GM19025 (cell line): ENCODE data around the gene KATNA1.
"Not testable (repeated sequence)": the region's sequence is repeated elsewhere in the genome, so short reads cannot be mapped to it uniquely, and the experiment has no call there.

ENCODE experiments used
- ATAC-seq: cut with Tn5 transposase; IDR thresholded peaks from one replicate; pipeline ENCODE4 v1.9.1; 2021; ENCODE audit warnings: mild to moderate bottlenecking, low read depth, moderate library complexity; ENCODE audit not compliant: unreplicated experiment

KATNA1 gene

DNA sequence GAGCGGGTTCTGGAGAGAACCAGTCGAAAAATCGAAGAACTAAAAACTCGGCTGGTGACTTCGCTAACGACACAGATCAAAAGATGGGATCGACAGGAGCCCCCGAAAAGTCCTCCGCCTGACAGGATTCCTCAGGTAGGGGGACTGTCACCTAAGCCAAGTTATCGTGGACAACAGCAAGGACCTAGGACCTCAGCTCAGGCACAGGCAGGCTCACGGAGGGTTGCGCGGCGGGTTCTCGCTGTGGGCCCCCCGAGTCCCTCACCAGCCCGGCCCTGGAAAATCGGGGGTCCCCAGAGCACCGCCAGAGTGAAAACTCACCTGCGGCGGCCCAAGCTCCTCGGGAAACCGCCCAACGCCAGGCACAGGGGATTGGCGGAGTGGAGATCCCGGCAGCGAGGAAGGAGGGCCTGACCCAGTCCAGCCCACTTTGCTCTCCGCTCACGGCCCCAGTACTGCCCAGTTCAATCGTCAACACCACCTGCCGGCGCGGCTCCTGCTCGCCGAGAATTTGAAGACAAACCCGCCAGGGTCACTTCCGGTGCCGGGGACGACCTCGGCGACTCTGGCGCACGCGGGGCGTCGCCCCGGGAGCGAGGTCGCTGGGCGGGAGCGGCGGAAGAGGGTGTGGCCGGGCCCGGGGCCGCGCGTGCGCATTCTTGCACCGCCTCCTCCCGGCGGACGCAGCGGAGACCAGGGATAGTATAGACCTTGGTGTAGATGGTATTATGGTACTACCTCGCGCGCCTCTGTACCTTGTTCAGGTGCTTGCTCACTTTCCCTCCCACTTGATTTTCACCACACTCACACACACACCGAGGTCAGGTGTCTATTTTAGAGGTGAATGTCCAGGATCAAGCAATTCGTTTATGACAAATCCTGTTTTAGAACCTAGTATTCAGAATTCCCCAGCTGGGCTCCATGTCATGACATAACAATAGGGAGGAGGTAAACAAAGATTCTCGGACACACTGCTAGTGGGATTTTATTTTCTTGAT lies at the start of gene KATNA1:
TSS of gene KATNA1 (minus strand) at position 567 of the 998 bp plus-strand sequence. CDS start 10,167 bp downstream, outside the sequence.
- peak; percentile 90 for ATAC-seq

DNA sequence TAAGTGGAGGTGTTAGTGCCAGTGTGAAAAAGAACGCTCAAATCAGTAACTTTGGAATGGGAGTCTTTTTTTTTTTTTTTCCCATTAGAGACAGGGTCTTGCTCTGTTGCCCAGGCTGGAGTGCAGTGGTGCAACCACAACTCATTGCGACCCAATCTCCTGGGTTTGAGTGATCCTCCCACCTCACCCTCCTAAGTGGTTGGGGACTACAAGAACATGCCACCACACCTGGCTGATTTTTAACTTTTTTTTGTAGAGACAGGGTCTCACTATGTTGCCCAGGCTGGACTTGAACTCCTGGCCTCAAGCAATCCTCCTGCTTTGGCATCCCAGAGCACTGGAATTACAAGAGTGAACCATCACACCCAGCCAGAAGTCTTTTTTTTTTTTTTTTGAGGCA lies 49.7 kb upstream of the KATNA1 start:
- no peak for ATAC-seq

- no peak for ATAC-seq
Measured at GRCh38 chr6:149696901-149697300, 48.4 kb upstream of the KATNA1 start.

GRCh38 chr6:149694921-149695320 lies 46.4 kb upstream of the KATNA1 start:
- no peak for ATAC-seq

- ATAC-seq = no peak
Measured at GRCh38 chr6:149691201-149691600, 42.7 kb upstream of the KATNA1 start.

DNA sequence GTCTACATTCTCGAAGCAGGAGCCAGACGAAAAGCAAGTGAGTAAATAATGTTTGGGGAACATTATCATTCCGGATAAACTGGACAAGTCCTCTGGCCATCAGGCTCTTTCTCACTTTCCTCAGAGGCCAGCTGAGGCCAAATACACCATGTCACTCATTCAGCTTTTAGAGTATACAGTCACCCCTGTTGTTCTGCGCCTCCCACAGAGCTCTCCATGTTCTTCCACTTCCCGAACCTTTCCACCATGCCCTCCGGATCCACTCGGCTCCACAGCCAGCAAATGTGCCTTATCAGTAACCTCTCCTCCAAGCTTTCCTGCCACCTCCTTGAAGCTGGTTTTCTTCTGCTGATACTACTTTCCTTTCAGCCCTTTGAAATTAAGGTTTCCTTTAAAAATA lies 37.7 kb upstream of the KATNA1 start:
- ATAC-seq = no peak

DNA sequence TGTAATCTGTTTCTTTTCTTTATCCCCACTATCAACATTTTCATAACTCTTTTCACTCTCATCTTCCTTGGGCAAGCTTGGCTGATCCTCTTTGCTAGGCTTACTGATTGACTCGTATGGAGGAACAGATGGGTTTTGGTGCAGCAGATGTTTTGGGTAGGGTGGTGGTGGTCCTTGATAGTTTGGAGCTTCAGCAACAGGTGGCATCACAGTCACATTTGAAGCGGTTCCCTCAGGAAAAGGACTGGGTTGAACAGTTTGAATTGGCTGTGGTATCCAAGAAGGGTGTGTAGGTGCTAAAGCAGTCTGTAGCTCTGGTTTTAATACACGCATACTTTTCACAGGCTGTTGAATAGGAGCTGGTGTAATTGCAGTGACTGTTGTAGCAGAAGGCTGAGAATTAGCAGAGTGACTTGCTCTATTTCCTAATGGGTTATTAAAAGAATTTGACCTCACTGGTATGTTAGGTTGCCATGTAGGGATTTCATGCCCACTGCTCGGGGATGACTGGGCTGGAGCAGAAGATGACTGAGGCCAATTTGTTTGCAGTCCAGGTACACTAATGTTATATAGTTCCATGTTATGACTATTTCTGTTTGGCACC lies 34.8 kb upstream of the KATNA1 start:
- no peak for ATAC-seq

DNA sequence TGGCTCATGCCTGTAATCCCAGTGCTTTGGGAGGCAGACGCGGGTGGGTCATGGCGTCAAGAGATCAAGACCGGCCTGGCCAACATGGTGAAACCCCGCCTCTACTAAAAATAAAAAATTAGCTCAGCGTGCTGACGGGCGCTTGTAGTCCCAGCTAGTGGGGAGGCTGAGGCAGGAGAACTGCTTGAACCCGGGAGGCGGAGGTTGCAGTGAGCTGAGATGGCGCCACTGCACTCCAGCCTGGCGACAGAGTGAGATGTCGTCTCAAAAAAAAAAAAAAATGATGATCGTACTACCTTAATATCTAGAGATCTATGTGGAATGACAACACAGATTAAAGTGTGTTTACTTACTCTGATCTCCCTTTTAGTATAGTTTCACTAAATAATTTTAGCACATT lies 33.3 kb upstream of the KATNA1 start:
- ATAC-seq = not testable (repeated sequence)

DNA sequence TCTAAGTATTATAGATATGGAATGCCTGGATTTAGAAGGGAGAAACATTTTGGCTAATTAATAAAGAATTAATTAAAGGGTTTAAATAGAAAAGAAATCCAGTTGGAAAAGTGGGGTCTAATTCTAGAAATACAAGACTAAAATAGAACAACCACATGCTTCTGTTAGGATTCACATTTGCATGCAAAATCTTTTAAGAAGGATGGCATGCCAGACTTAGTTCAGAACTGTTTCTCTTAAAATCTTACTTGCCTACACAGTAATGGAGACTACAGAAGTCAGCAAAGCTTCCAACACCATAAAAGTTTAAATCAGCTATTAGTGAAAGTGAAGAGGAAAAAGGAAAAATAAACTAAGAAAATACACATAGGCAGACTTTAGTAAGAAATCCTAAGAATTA lies 32.7 kb upstream of the KATNA1 start:
- ATAC-seq = no peak

DNA sequence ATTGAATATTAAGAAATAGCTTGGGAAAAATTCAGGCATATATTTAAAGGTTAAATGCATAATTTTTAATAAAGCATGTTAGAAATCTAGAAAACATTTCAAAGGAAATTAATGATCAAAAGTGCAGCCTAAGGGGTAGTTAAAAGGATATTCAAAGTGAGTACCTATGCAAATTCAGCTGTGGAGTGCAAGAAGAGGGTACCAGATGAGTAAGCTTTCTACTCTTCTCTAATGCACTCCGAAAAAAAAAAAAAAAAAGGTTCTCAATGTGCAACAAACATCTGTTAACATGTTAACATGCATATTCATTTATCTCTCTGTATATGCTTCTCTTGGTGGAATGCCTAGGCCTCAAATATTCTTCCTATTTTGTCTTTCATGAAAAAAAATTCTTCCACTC lies 32.0 kb upstream of the KATNA1 start:
- no peak for ATAC-seq

DNA sequence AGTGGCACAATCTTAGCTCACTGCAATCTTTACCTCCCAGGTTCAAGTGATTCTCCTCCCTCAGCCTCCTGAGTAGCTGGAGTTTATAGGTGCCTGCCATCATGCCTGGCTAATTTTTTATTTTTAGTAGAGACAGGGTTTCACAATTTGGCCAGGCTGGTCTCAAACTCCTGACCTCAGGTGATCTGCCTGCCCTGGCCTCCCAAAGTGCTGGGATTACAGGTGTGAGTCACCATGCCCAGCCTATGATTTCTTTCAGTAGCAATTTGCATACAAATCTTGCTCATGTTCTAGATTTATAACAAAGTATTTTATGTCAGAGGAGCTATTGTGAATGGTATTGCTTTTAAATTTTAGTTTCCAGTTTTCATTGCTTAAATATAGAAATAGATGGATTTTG lies 23.8 kb upstream of the KATNA1 start:
- not testable (repeated sequence) for ATAC-seq

GRCh38 chr6:149660028-149660427 lies 11.5 kb upstream of the KATNA1 start:
- no peak for ATAC-seq

DNA sequence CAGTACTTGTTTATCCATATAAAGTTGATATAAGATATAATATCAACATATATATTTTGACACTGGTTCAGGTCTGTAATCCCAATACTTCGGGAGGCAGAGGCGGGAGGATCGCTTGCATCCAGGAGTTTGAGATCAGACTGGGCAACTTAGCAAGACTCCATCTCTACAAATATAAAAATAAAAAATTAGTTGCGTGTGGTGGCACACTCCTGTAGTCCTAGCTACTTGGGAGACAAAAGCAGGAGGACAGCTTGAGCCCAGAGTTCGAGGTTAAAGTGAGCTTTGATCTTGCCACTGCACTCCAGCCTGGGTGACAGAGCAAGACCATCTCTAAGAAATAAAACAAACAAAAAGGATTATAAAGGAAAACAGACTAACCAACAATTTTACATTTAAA lies 8.9 kb upstream of the KATNA1 start:
- ATAC-seq = no peak

GRCh38 chr6:149651056-149651455 lies 2.5 kb upstream of the KATNA1 start:
- no peak for ATAC-seq

DNA sequence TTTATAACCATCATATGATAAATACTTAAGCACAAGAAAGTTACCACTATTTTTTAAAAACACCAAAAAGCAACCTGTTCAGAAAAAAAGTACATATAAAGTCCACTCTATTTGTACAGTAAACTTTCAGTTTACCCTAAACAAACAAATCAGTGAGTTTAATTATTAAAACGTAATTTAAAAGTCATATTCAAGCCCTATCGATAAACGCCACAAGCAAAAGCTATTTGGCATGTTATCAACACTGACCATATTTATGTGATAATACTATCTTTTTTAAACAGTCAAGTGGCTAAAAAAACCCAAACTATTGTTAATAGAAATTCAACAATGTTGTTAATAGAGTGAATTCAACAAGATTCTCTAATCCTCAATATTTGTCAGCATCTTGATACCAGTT lies 1.9 kb downstream of the KATNA1 start:
- ATAC-seq = no peak

DNA sequence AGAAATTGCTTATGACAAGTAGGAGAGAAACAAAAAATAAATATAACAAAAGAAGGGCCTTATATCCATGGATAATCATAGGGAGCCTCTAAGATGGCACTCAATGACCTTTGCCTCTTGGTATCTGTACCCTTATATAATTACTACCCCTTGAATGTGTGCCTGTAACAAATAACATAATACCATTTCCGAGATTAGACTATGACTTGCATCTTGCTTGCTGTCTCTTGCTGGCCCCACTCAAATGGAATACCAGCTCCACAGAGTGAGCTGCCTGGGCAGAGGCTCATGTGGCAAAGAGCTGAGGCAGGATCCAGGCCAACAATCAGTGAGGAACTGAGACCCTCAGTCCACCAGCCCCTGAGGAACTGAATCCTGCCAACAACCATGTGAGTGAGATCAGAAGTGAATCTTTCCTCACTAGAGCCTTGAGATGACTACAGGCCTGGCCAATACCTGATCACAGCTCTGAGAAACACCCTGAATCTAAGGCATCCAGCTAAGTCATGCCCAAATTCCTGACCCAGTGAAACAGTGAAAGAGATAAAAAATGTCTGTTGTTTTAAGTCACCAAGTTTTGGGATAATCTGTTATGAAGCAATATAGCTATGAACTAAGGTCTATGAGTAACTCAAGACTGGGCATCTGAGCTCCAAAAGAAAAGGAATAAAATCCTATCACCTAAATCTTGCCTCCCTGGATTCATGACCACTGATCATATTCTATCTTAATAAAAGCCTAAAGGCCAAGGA lies 5.5 kb downstream of the KATNA1 start:
- no peak for ATAC-seq

GRCh38 chr6:149636124-149636523 lies 12.4 kb downstream of the KATNA1 start:
- no peak for ATAC-seq

DNA sequence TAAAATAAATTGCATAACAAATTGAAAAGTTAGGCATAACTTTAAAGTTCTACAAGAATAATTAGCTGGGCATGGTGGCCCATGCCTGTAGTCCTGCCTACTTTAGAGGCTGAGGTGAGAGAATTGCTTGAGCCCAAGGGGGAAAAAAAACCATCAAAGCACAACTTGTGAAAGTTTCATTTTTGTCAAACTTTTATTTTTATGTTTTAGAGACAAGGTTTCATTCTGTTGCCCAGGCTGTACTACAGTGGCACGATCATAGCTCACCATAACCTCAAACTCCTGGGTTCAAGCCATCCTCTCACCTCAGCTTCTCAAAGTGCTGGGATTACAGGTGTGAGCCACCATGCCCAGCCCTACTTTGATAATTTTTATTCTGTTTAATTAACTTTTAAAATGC lies 14.2 kb downstream of the KATNA1 start:
- ATAC-seq = no peak

DNA sequence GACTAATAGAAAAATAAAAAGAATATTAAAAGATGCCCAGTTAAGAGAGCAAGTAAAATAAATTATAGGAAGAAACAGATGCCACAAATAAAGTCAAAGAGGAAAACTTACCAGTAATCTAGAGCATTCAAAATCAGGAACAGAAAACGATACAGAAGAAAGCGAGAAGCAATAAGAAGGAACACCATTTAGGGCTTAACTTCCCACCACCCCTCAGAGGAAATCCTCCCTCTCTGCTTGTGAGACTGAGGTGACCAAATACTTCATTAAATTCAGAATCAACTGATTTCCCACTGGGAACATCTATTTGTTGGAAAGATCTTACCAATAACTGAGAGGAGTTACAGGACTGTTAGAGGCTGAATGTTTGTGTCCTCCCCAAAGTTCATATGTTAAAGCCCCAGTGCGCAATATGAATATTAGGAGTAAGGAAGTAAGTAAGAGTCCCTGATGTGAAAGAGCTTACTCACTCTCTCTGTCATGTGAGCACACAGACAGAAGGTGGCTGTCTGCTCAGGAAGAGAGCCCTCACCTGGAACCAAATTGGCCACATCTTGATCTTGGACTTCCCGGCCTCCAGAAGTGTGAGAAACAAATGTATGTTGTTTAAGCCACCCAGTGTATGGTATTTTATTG lies 19.5 kb downstream of the KATNA1 start:
- peak; percentile 69 for ATAC-seq

GRCh38 chr6:149627672-149628071 lies 20.8 kb downstream of the KATNA1 start:
- no peak for ATAC-seq

- ATAC-seq = no peak
Measured at GRCh38 chr6:149615805-149616204, 32.7 kb downstream of the KATNA1 start.
